Cerebellar nuclear complex (tissue), 1 donor: ENCODE results near the gene DDX1.
"Not testable (repeated sequence)": the region's sequence is repeated elsewhere in the genome, so short reads cannot be mapped to it uniquely, and the experiment has no call there.

ENCODE experiments used
- DNase-seq, 2 experiments: peaks; one replicate each; lab custom pipeline; 2025; lab: John Stamatoyannopoulos, UW

DDX1 gene

DNA sequence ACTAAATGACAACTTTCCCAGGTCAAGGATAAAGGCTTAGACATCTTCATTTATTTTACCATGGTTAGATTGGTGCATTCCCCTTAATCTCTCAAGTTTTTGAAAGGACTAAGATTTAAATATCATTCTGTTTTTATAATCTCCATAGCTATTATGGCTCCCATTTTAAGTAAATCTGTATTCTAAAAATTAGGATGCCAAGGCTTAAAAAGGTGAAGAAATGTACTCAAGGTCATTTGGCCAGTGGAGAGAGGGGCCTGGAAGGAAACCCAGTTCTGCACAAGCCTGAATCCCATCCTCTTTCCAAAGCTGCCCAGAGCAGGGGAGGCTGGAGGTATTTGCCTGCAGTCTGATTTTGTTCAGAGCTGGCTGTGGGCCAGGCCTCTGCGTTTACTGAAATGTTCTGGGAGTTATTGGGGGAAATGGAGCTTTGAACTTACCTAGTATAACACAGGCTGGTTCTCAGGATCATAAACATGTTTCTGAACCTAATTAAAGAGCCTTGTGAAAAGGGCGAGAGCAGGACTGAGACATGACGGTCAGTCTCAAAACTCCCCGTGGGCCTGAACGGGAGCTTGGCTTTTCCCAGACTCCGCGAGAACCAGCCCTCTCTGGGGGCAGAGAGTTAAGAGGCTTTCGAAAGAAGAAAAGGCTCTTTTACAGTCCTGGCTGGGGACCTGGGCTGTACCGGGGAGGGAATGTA lies 85.6 kb downstream of the DDX1 start:
- DNase-seq: no peak

DNA sequence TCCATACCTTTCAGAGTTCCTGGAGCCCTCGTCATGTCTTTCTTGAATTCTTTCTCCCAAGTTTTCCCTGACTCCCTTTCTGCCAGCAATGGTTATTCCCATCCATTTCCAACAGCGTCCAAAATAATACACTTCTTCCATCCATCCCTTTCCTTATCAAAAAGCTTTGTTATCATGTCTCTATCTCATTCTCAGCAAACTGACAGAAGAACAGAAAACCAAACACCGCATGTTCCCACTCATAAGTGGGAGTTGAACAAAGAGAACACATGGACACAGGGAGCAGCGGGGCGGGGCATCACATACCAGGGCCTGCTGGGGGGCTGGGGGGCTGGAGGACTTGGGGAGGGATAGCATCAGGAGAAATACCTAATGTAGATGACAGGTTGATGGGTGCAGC lies 86.7 kb downstream of the DDX1 start:
- no peak for DNase-seq

DNA sequence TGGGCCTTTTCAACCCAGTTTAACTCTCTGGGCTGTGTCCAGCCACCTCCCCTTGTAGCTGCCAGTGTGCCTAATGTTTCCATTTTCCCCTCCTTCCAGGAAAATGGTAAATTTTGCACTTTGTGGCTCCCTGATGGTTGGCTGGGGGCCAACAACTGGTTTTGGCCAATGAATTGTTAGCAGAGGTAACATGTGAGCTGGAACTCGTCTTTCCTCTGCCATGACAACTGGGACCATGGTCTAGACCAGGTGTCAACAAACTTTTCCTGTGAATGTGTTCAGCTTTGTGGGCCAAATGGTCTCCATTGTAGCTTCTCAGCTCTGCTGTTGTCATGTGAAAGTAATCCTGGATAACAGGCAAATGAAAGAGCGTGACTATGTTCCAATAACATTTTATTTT lies 87.2 kb downstream of the DDX1 start:
- no peak for DNase-seq

DNA sequence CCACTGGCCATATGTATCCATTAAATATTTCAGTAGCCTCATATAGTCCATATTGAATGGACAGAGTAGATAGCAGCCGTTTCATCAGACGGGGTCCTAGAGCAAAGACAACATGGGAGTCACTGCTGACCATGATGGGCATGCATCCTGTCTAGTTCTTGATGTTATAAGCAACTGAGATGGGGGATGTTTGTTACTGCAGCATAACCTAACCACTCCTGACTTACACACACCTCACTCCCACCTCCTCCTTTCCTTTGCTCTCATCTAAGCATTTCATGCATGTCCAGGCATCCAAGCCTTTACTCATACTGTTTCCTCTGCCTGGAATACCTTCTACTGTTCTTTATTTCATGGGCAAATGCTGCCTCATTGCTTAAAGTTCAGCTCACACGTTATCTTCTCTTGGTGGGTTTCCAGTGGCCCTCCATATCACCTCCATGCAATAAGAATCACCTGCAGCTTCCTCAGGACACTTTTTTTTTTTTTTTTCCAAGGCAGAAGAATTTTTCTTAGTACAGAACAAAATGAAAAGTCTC lies 87.8 kb downstream of the DDX1 start:
- DNase-seq: no peak

DNA sequence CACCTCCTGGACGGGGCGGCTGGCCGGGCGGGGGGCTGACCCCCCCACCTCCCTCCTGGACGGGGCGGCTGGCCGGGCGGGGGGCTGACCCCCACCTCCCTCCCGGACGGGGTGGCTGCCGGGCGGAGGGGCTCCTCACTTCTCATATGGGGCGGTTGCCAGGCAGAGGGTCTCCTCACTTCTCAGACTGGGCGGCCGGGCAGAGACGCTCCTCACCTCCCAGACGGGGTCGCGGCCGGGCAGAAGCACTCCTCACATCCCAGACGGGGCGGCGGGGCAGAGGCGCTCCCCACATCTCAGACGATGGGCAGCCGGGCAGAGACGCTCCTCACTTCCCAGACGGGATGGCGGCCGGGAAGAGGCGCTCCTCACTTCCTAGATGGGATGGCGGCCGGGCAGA lies 88.5 kb downstream of the DDX1 start:
- not testable (repeated sequence) for DNase-seq
